Coronary artery (tissue), 2 donors: ENCODE data around the gene NDC1.

Experiments
- DNase-seq: peaks from one replicate; pipeline ENCODE4 v3.0.0-alpha.2; 2017; ENCODE audit warnings: low spot score
- H3K27ac ChIP-seq, 2 donors: fragments of 200-600 bp; sonication (generic); one replicate each; pipeline ENCODE4 v1.5.1; 2016 to 2019
- H3K4me3 ChIP-seq: fragments of 200-600 bp; sonication (generic); 2 replicates; pipeline ENCODE4 v1.5.1; 2016; ENCODE audit warnings: mild to moderate bottlenecking, moderate library complexity
- TF ChIP-seq, protein P1 (sequence below): fragments of 200-600 bp; sonication (generic); IDR thresholded peaks from one replicate; pipeline ENCODE4 v1.5.1; 2019; ENCODE audit warnings: antibody characterized with exemption

Gene NDC1

DNA sequence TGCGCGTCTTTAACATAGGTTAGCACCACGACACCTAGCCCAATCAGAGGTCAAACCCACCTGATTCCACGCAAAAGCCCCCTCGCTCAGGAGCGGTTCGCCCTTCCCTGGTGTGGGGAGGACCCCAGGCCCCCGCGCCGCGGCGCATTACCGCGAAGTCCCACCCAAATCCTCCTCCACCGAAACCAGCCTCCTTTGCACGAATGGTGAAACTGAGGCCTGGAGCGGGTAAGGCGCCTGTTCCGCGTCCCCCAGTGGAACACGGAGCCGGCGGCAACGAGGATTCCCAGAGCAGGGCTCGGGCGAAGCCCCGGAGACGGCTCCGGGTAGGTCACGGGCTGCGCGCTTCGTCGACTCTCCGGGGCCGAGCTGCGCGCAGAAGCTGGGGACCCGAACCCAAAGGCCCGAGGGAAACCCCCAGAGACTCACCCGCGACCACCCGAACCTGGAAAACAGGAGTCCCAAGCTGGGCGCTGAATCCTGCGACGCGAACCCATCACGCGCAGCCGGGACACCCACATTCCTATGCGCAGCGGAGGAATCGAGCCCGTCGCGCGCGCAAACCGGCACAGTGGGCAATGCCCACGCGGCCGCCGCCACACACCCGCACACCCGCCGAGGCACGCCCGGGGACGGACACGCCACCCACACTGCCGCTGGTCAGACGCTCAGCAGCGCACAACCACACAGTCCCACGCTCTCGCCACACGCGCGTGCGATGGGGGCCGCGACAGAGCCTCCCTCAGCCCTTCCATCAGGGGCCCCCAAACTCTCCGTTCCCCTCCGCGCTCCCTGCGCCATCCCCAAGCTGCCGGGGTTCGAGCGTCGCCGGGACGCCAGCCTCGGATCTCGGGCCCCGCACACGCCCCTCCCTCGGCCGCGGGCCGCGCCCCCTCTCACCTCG is 99.6 kb downstream of the NDC1 start:
- TF ChIP-seq, protein P1, sequence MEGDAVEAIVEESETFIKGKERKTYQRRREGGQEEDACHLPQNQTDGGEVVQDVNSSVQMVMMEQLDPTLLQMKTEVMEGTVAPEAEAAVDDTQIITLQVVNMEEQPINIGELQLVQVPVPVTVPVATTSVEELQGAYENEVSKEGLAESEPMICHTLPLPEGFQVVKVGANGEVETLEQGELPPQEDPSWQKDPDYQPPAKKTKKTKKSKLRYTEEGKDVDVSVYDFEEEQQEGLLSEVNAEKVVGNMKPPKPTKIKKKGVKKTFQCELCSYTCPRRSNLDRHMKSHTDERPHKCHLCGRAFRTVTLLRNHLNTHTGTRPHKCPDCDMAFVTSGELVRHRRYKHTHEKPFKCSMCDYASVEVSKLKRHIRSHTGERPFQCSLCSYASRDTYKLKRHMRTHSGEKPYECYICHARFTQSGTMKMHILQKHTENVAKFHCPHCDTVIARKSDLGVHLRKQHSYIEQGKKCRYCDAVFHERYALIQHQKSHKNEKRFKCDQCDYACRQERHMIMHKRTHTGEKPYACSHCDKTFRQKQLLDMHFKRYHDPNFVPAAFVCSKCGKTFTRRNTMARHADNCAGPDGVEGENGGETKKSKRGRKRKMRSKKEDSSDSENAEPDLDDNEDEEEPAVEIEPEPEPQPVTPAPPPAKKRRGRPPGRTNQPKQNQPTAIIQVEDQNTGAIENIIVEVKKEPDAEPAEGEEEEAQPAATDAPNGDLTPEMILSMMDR = no peak
- H3K27ac ChIP-seq = peak overlapping the region in 1 of 2 donors; percentile 51
- peak overlapping the region; percentile 87 for H3K4me3 ChIP-seq
- DNase-seq = no peak

DNA sequence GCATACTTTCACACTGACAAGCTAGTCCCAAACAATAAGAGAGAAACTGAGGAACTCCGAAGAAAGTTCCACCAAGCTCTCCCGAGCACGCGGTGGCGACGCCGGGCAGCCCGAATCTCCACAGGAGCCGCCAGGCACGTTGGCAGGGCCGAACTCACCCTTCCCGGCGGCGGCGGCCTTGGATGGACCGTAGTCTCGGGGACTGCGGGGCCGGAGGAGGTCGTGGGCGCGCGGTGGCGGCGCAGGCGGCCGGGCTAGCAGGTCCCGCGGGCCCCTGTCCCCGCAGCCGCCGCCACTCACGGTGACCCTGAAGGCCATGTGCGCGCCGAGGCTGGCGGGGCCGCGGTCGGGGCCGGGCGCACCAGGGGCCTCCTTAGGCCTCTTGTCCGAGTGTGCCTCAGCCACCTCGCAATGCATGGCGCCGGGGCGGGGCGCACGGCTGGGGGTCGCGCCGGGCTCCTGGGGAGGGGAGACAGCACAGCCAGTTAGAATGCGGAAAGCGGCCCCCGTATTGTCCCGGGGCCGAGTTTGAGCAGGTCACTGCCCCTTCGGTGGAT is 100.4 kb downstream of the NDC1 start:
- TF ChIP-seq, protein P1 = no peak
- Histone ChIP-seq H3K4me3 (peak overlapping the region; percentile 87), H3K27ac (peak overlapping the region in 1 of 2 donors; percentile 51)
- DNase-seq = no peak

DNA sequence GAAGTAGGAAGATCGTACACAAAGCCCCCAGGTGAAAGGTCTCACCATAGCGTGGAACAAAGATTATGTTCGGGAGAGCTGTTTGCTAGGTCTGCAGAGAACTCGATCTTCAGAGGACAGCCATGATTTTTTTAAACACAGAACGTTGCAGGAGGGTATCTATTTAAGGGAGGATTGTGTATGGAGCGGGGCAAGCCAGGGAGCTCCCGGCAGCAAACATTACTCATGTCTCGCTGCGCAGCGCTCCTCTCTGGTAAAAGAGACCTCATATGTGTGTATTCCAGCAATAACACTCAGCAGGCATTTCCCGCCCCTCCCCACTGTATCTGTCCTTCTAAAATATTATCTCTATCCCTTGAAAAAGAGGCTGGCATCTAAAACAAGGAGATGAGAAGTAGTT is 101.8 kb downstream of the NDC1 start:
- DNase-seq = no peak
- Histone ChIP-seq H3K4me3 (no peak overlapping the region), H3K27ac (no peak overlapping the region)
- TF ChIP-seq, protein P1 = no peak

DNA sequence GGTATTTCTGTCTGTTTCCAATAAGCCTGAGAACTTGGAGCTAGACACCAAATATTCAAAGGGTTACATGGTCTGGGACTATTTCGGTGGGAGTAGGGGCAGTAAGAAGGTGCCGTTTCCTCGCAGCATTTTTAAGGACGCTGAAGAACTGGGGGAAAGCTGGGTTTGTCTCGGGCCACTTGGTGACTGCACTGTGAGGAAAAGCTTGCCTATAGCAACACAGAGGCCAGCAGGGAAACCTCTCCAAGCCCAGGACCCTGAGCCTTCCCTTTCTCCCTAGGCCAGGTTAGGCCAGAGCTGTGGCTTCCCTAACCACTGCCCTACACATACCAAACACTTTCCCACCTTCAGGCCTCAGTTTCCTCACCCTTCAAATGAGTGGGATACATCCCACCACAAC is 102.4 kb downstream of the NDC1 start:
- TF ChIP-seq, protein P1 = no peak
- DNase-seq = no peak
- peak overlapping the region in 1 of 2 donors; percentile 28 for H3K27ac ChIP-seq
- H3K4me3 ChIP-seq = no peak overlapping the region

DNA sequence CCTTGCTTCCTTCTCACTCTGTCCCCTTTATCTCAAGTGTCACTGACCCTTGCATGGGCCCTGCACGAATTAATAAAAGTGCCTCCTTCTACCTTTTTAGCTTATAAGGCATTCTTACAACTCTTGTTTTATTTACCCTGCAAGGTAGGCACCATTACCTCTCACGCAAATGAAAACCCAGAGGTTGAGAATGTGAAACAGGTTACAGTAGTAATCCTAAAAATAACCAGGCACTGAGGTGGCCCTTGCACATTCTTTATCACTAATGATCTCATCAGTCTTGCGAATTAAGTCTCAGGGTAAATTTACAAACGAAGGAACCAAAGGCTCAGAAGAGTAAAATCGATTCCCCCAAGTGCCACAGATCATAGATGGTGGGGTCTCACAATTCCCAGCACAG is 102.8 kb downstream of the NDC1 start:
- TF ChIP-seq, protein P1 = no peak
- Histone ChIP-seq H3K4me3 (no peak overlapping the region), H3K27ac (peak overlapping the region in 1 of 2 donors; percentile 28)
- no peak for DNase-seq

DNA sequence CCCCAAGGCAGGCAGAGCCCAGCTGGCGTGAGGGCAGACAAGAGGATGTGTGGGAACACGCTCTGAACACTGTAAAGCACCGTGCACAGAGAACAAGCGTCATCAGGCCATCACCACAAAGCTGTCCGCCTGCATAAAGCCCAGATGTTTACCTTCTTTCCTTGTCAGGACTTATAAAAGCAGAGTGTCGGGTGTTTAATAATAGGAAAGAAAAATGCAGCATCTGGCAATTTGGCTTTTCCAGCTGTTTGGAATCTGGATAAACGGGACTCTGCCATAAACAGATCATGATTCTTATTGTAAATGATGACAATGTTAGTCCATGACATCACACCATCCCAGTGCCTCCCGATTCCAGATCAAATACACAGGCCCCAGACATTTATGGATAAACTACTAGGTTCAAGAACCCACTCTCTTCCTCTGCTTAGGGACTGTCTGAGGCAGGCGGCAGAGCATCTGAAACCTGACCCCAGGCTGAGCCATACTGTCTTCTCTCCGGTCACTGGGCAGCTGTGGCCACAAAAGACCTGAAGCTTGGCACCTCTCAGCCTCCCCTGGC is 103.4 kb downstream of the NDC1 start:
- TF ChIP-seq, protein P1 = no peak
- H3K4me3 ChIP-seq = no peak overlapping the region
- no peak overlapping the region for H3K27ac ChIP-seq
- DNase-seq = no peak
